Measurements from ENCODE around the gene ZNF575.

ZNF575 gene

GRCh38 chr19:43552616-43553015 lies 19.6 kb downstream of the ZNF575 start:
- Histone ChIP-seq H3K27me3 (ENCODE audit: control insufficient read depth in 1 of 2, insufficient read depth in 2 of 2, low read length in 2 of 2) (no peaks in the 10 kb centered on the region), H3K36me3 (ENCODE audit: control insufficient read depth in 1 of 2, insufficient read depth in 2 of 2, low read length in 2 of 2) (peaks cover 10 to 41% of the 10 kb centered on the region in 2 donors), H3K4me1 (ENCODE audit: control insufficient read depth in 1 of 2, insufficient read depth in 2 of 2, low read length in 2 of 2) (no peaks in the 10 kb centered on the region), H3K9ac (ENCODE audit: low read depth in 1 of 2, low read length in 2 of 2) (no peak overlapping the region), H3K9me3 (ENCODE audit: control insufficient read depth in 1 of 2, low read length in 2 of 2) (no peaks in the 10 kb centered on the region), H3K4me3 (ENCODE audit: low read depth in 1 of 2, low read length in 2 of 2) (no peak overlapping the region), H3K27ac (ENCODE audit: low read depth, low read length) (no peak overlapping the region)

- H3K4me3 ChIP-seq (ENCODE audit: low read depth in 1 of 2, low read length in 2 of 2) = no peak overlapping the region
- no peaks in the 10 kb centered on the region for H3K27me3 ChIP-seq (ENCODE audit: control insufficient read depth in 1 of 2, insufficient read depth in 2 of 2, low read length in 2 of 2)
- no peaks in the 10 kb centered on the region for H3K9me3 ChIP-seq (ENCODE audit: control insufficient read depth in 1 of 2, low read length in 2 of 2)
- H3K4me1 ChIP-seq (ENCODE audit: control insufficient read depth in 1 of 2, insufficient read depth in 2 of 2, low read length in 2 of 2) = no peaks in the 10 kb centered on the region
- H3K9ac ChIP-seq (ENCODE audit: low read depth in 1 of 2, low read length in 2 of 2) = no peak overlapping the region
- H3K27ac ChIP-seq (ENCODE audit: low read depth, low read length) = no peak overlapping the region
- peaks cover 10 to 44% of the 10 kb centered on the region in 2 donors for H3K36me3 ChIP-seq (ENCODE audit: control insufficient read depth in 1 of 2, insufficient read depth in 2 of 2, low read length in 2 of 2)
These were observed 20.7 kb downstream of the ZNF575 start for GRCh38 chr19:43553656-43554055.

- Histone ChIP-seq H3K4me1 (ENCODE audit: control insufficient read depth in 1 of 2, insufficient read depth in 2 of 2, low read length in 2 of 2) (no peaks in the 10 kb centered on the region), H3K27ac (ENCODE audit: low read depth, low read length) (no peak overlapping the region), H3K36me3 (ENCODE audit: control insufficient read depth in 1 of 2, insufficient read depth in 2 of 2, low read length in 2 of 2) (peaks cover 10 to 44% of the 10 kb centered on the region in 2 donors), H3K9me3 (ENCODE audit: control insufficient read depth in 1 of 2, low read length in 2 of 2) (no peaks in the 10 kb centered on the region), H3K4me3 (ENCODE audit: low read depth in 1 of 2, low read length in 2 of 2) (no peak overlapping the region), H3K9ac (ENCODE audit: low read depth in 1 of 2, low read length in 2 of 2) (no peak overlapping the region), H3K27me3 (ENCODE audit: control insufficient read depth in 1 of 2, insufficient read depth in 2 of 2, low read length in 2 of 2) (no peaks in the 10 kb centered on the region)
These were observed 21.4 kb downstream of the ZNF575 start for GRCh38 chr19:43554317-43554895.

- Histone ChIP-seq H3K9me3 (ENCODE audit: control insufficient read depth in 1 of 2, low read length in 2 of 2) (no peaks in the 10 kb centered on the region), H3K27me3 (ENCODE audit: control insufficient read depth in 1 of 2, insufficient read depth in 2 of 2, low read length in 2 of 2) (no peaks in the 10 kb centered on the region), H3K36me3 (ENCODE audit: control insufficient read depth in 1 of 2, insufficient read depth in 2 of 2, low read length in 2 of 2) (peaks cover 10 to 45% of the 10 kb centered on the region in 2 donors), H3K27ac (ENCODE audit: low read depth, low read length) (no peak overlapping the region), H3K4me3 (ENCODE audit: low read depth in 1 of 2, low read length in 2 of 2) (no peak overlapping the region), H3K4me1 (ENCODE audit: control insufficient read depth in 1 of 2, insufficient read depth in 2 of 2, low read length in 2 of 2) (no peaks in the 10 kb centered on the region), H3K9ac (ENCODE audit: low read depth in 1 of 2, low read length in 2 of 2) (no peak overlapping the region)
These were observed 22.3 kb downstream of the ZNF575 start for GRCh38 chr19:43555185-43555770.

- Histone ChIP-seq H3K9ac (ENCODE audit: low read depth in 1 of 2, low read length in 2 of 2) (no peak overlapping the region), H3K9me3 (ENCODE audit: control insufficient read depth in 1 of 2, low read length in 2 of 2) (no peaks in the 10 kb centered on the region), H3K36me3 (ENCODE audit: control insufficient read depth in 1 of 2, insufficient read depth in 2 of 2, low read length in 2 of 2) (peaks cover 9 to 26% of the 10 kb centered on the region in 2 donors), H3K27ac (ENCODE audit: low read depth, low read length) (no peak overlapping the region), H3K27me3 (ENCODE audit: control insufficient read depth in 1 of 2, insufficient read depth in 2 of 2, low read length in 2 of 2) (no peaks in the 10 kb centered on the region), H3K4me3 (ENCODE audit: low read depth in 1 of 2, low read length in 2 of 2) (no peak overlapping the region), H3K4me1 (ENCODE audit: control insufficient read depth in 1 of 2, insufficient read depth in 2 of 2, low read length in 2 of 2) (peaks cover 0 to 13% of the 10 kb centered on the region in 2 donors)
These were observed 27.7 kb downstream of the ZNF575 start for GRCh38 chr19:43560687-43561086.

GRCh38 chr19:43561139-43561970 lies 28.4 kb downstream of the ZNF575 start:
- peaks cover 9 to 26% of the 10 kb centered on the region in 2 donors for H3K36me3 ChIP-seq (ENCODE audit: control insufficient read depth in 1 of 2, insufficient read depth in 2 of 2, low read length in 2 of 2)
- no peaks in the 10 kb centered on the region for H3K9me3 ChIP-seq (ENCODE audit: control insufficient read depth in 1 of 2, low read length in 2 of 2)
- no peaks in the 10 kb centered on the region for H3K27me3 ChIP-seq (ENCODE audit: control insufficient read depth in 1 of 2, insufficient read depth in 2 of 2, low read length in 2 of 2)
- no peak overlapping the region for H3K9ac ChIP-seq (ENCODE audit: low read depth in 1 of 2, low read length in 2 of 2)
- no peak overlapping the region for H3K27ac ChIP-seq (ENCODE audit: low read depth, low read length)
- no peak overlapping the region for H3K4me3 ChIP-seq (ENCODE audit: low read depth in 1 of 2, low read length in 2 of 2)
- peaks cover 0 to 13% of the 10 kb centered on the region in 2 donors for H3K4me1 ChIP-seq (ENCODE audit: control insufficient read depth in 1 of 2, insufficient read depth in 2 of 2, low read length in 2 of 2)

GRCh38 chr19:43562226-43562697 lies 29.3 kb downstream of the ZNF575 start:
- Histone ChIP-seq H3K9ac (ENCODE audit: low read depth in 1 of 2, low read length in 2 of 2) (no peak overlapping the region), H3K27ac (ENCODE audit: low read depth, low read length) (no peak overlapping the region), H3K4me1 (ENCODE audit: control insufficient read depth in 1 of 2, insufficient read depth in 2 of 2, low read length in 2 of 2) (peaks cover 0 to 13% of the 10 kb centered on the region in 2 donors), H3K4me3 (ENCODE audit: low read depth in 1 of 2, low read length in 2 of 2) (no peak overlapping the region), H3K27me3 (ENCODE audit: control insufficient read depth in 1 of 2, insufficient read depth in 2 of 2, low read length in 2 of 2) (no peaks in the 10 kb centered on the region), H3K9me3 (ENCODE audit: control insufficient read depth in 1 of 2, low read length in 2 of 2) (no peaks in the 10 kb centered on the region), H3K36me3 (ENCODE audit: control insufficient read depth in 1 of 2, insufficient read depth in 2 of 2, low read length in 2 of 2) (peaks cover 9 to 26% of the 10 kb centered on the region in 2 donors)

GRCh38 chr19:43562698-43563241 lies 29.8 kb downstream of the ZNF575 start:
- no peaks in the 10 kb centered on the region for H3K27me3 ChIP-seq (ENCODE audit: control insufficient read depth in 1 of 2, insufficient read depth in 2 of 2, low read length in 2 of 2)
- no peak overlapping the region for H3K27ac ChIP-seq (ENCODE audit: low read depth, low read length)
- H3K36me3 ChIP-seq (ENCODE audit: control insufficient read depth in 1 of 2, insufficient read depth in 2 of 2, low read length in 2 of 2) = peaks cover 9 to 26% of the 10 kb centered on the region in 2 donors
- H3K9ac ChIP-seq (ENCODE audit: low read depth in 1 of 2, low read length in 2 of 2) = no peak overlapping the region
- H3K4me1 ChIP-seq (ENCODE audit: control insufficient read depth in 1 of 2, insufficient read depth in 2 of 2, low read length in 2 of 2) = peaks cover 0 to 13% of the 10 kb centered on the region in 2 donors
- no peaks in the 10 kb centered on the region for H3K9me3 ChIP-seq (ENCODE audit: control insufficient read depth in 1 of 2, low read length in 2 of 2)
- no peak overlapping the region for H3K4me3 ChIP-seq (ENCODE audit: low read depth in 1 of 2, low read length in 2 of 2)

- Histone ChIP-seq H3K4me1 (ENCODE audit: control insufficient read depth in 1 of 2, insufficient read depth in 2 of 2, low read length in 2 of 2) (peaks cover 0 to 13% of the 10 kb centered on the region in 2 donors), H3K9ac (ENCODE audit: low read depth in 1 of 2, low read length in 2 of 2) (no peak overlapping the region), H3K36me3 (ENCODE audit: control insufficient read depth in 1 of 2, insufficient read depth in 2 of 2, low read length in 2 of 2) (peaks cover 9 to 22% of the 10 kb centered on the region in 2 donors), H3K27me3 (ENCODE audit: control insufficient read depth in 1 of 2, insufficient read depth in 2 of 2, low read length in 2 of 2) (no peaks in the 10 kb centered on the region), H3K9me3 (ENCODE audit: control insufficient read depth in 1 of 2, low read length in 2 of 2) (no peaks in the 10 kb centered on the region), H3K4me3 (ENCODE audit: low read depth in 1 of 2, low read length in 2 of 2) (no peak overlapping the region), H3K27ac (ENCODE audit: low read depth, low read length) (no peak overlapping the region)
These were observed 30.9 kb downstream of the ZNF575 start for GRCh38 chr19:43563816-43564457.
